ENCODE results near the gene FN3K. TPM values are rescaled to one million over a fixed set of nuclear protein-coding genes. Genes with fewer than 3 reads are reported as not detected.

Gene FN3K
- total RNA-seq, 2 donors from 2014 or later: 46.9 to 69.5 TPM

- H3K9me3 ChIP-seq: no peaks in the 10 kb centered on the region
- intact Hi-C loops (cut with DNase I): no loop called here
- H3K27me3 ChIP-seq: no peaks in the 10 kb centered on the region
- H3K27ac ChIP-seq: no peak overlapping the region
- no peak overlapping the region for H3K4me3 ChIP-seq
- H3K36me3 ChIP-seq: no peaks in the 10 kb centered on the region
- peak overlapping the region in 1 of 2 donors; percentile 72 for H3K9ac ChIP-seq (ENCODE audit: low read depth in 2 of 2, low read length in 2 of 2)
- DNase-seq: no peak
- TF ChIP-seq CTCF (IDR thresholded peaks at IDR 0.05): no peak
- H3K4me1 ChIP-seq: peaks cover 14% of the 10 kb centered on the region
Observed at GRCh38 chr17:82699551-82699950, 35.9 kb upstream of the FN3K start.

- Histone ChIP-seq H3K4me1 (peaks cover 18% of the 10 kb centered on the region), H3K9me3 (no peaks in the 10 kb centered on the region), H3K27me3 (no peaks in the 10 kb centered on the region), H3K27ac (peak overlapping the region; percentile 87), H3K4me3 (peak overlapping the region; percentile 22), H3K36me3 (no peaks in the 10 kb centered on the region), H3K9ac (ENCODE audit: low read depth in 2 of 2, low read length in 2 of 2) (peak overlapping the region; percentile 28 to 93)
- intact Hi-C loops (cut with DNase I): no loop called here
- TF ChIP-seq CTCF (IDR thresholded peaks at IDR 0.05): no peak
- peak; percentile 79 for DNase-seq
Observed at GRCh38 chr17:82702231-82702927, 33.0 kb upstream of the FN3K start.

- peak overlapping the region; percentile 87 for H3K27ac ChIP-seq
- TF ChIP-seq CTCF (IDR thresholded peaks at IDR 0.05): no peak
- intact Hi-C loops (cut with DNase I): no loop called here
- no peaks in the 10 kb centered on the region for H3K9me3 ChIP-seq
- DNase-seq: no peak
- no peaks in the 10 kb centered on the region for H3K36me3 ChIP-seq
- peak overlapping the region; percentile 22 for H3K4me3 ChIP-seq
- H3K9ac ChIP-seq (ENCODE audit: low read depth in 2 of 2, low read length in 2 of 2): peak overlapping the region; percentile 28 to 93
- peaks cover 18% of the 10 kb centered on the region for H3K4me1 ChIP-seq
- H3K27me3 ChIP-seq: no peaks in the 10 kb centered on the region
Observed at GRCh38 chr17:82703036-82703745, 32.2 kb upstream of the FN3K start.

GRCh38 chr17:82703935-82704865 lies 31.2 kb upstream of the FN3K start:
- H3K27me3 ChIP-seq: no peaks in the 10 kb centered on the region
- intact Hi-C loops (cut with DNase I): no loop called here
- TF ChIP-seq CTCF (IDR thresholded peaks at IDR 0.05): no peak
- peak overlapping the region; percentile 41 to 93 for H3K9ac ChIP-seq (ENCODE audit: low read depth in 2 of 2, low read length in 2 of 2)
- peak; percentile 94 for DNase-seq
- no peaks in the 10 kb centered on the region for H3K36me3 ChIP-seq
- no peaks in the 10 kb centered on the region for H3K9me3 ChIP-seq
- peak overlapping the region; percentile 5 for H3K4me3 ChIP-seq
- peak overlapping the region; percentile 69 for H3K27ac ChIP-seq
- H3K4me1 ChIP-seq: peaks cover 16% of the 10 kb centered on the region

- Histone ChIP-seq H3K4me1 (peaks cover 14% of the 10 kb centered on the region), H3K27ac (peak overlapping the region; percentile 69), H3K36me3 (no peaks in the 10 kb centered on the region), H3K27me3 (no peaks in the 10 kb centered on the region), H3K9me3 (no peaks in the 10 kb centered on the region), H3K9ac (ENCODE audit: low read depth in 2 of 2, low read length in 2 of 2) (peak overlapping the region in 1 of 2 donors; percentile 93), H3K4me3 (no peak overlapping the region)
- intact Hi-C loops (cut with DNase I): no loop called here
- DNase-seq: no peak
- TF ChIP-seq CTCF (IDR thresholded peaks at IDR 0.05): no peak
Observed at GRCh38 chr17:82704886-82705285, 30.5 kb upstream of the FN3K start.

Data from colonic mucosa (tissue), 4 donors.